Measurements from ENCODE around the gene ARHGAP6.

The ARHGAP6 gene

GRCh38 chrX:11484290-11484689, 181.4 kb downstream of the ARHGAP6 start:
- H3K27ac ChIP-seq = no peak overlapping the region
- DNase-seq (ENCODE audit: low spot score) = no peak
- ChIA-PET POLR2A (ENCODE audit: low non-redundant PET) (no interaction called here), CTCF (no interaction called here)
- TF ChIP-seq CTCF (conservative IDR thresholded peaks at IDR 0.05; ENCODE audit: low read depth) = no peak

- POLR2A ChIA-PET (ENCODE audit: low non-redundant PET) = no interaction called here
- TF ChIP-seq CTCF (conservative IDR thresholded peaks at IDR 0.05; ENCODE audit: low read depth) = no peak
- CTCF ChIA-PET = interaction anchor here (0.6 kb wide), 1 partner anchor 13 kb away, joined by 3 read pairs; no protein-coding TSS in a partner anchor
- H3K27ac ChIP-seq = no peak overlapping the region
- no peak for DNase-seq (ENCODE audit: low spot score)
These were observed 184.7 kb downstream of the ARHGAP6 start for GRCh38 chrX:11481035-11481434.

- ChIA-PET CTCF (interaction anchor here (0.6 kb wide), 1 partner anchor 13 kb away, joined by 3 read pairs; no protein-coding TSS in a partner anchor), POLR2A (ENCODE audit: low non-redundant PET) (no interaction called here)
- TF ChIP-seq CTCF (conservative IDR thresholded peaks at IDR 0.05; ENCODE audit: low read depth) = no peak
- no peak for DNase-seq (ENCODE audit: low spot score)
- H3K27ac ChIP-seq = no peak overlapping the region
These were observed 185.1 kb downstream of the ARHGAP6 start for GRCh38 chrX:11480626-11481025.

- DNase-seq (ENCODE audit: low spot score) = no peak
- POLR2A ChIA-PET (ENCODE audit: low non-redundant PET) = no interaction called here
- no peak overlapping the region for H3K27ac ChIP-seq
- no peak for TF ChIP-seq CTCF (conservative IDR thresholded peaks at IDR 0.05; ENCODE audit: low read depth)
- CTCF ChIA-PET = no interaction called here
These were observed 186.8 kb downstream of the ARHGAP6 start for GRCh38 chrX:11478911-11479310.

GRCh38 chrX:11478026-11478425, 187.7 kb downstream of the ARHGAP6 start:
- DNase-seq (ENCODE audit: low spot score) = no peak
- ChIA-PET POLR2A (ENCODE audit: low non-redundant PET) (no interaction called here), CTCF (no interaction called here)
- H3K27ac ChIP-seq = no peak overlapping the region
- TF ChIP-seq CTCF (conservative IDR thresholded peaks at IDR 0.05; ENCODE audit: low read depth) = no peak

DNA sequence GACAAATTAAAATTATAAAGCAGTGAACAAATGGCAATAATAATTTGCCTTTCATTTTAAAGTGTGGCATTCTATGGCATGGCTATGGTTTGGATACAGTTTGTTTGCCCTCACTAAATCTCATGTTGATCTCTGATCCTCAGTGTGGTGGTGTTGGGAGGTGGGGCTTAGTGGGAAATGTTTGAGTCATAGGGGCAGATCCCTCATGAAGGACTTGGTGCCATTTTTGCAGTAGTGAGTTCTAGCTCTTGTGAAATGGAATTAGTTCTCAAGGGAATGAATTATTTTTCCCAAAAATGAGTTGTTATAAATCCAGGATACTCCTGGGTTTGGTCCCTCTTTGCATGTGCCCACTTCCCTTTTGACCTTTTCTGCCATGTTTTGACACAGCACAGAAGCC, 191.1 kb downstream of the ARHGAP6 start:
- TF ChIP-seq CTCF (conservative IDR thresholded peaks at IDR 0.05; ENCODE audit: low read depth) = no peak
- DNase-seq (ENCODE audit: low spot score) = no peak
- H3K27ac ChIP-seq = no peak overlapping the region
- ChIA-PET POLR2A (ENCODE audit: low non-redundant PET) (no interaction called here), CTCF (interaction anchor here (0.5 to 0.6 kb wide), 2 partner anchors 16 to 1227 kb away, joined by 3 read pairs; no protein-coding TSS in a partner anchor)

- DNase-seq (ENCODE audit: low spot score) = no peak
- H3K27ac ChIP-seq = no peak overlapping the region
- ChIA-PET POLR2A (ENCODE audit: low non-redundant PET) (no interaction called here), CTCF (no interaction called here)
- no peak for TF ChIP-seq CTCF (conservative IDR thresholded peaks at IDR 0.05; ENCODE audit: low read depth)
These were observed 191.7 kb downstream of the ARHGAP6 start for GRCh38 chrX:11474021-11474420.
